Adrenal gland (tissue), 5 donors: ENCODE results near the gene CERK.

Source experiments
- CTCF ChIP-seq, 6 experiments: fragments of 450-650 bp in 4 of 6; fragments of 200-600 bp in 2 of 6; sonication (generic) in 1 of 6; IDR thresholded peaks; 1 replicate in 5 of 6; 2 replicates in 1 of 6; pipeline versions ENCODE4 v1.5.1 to v1.8.0; 2016 to 2021; ENCODE audit warnings: antibody characterized with exemption in 6 of 6, mild to moderate bottlenecking in 2 of 6, moderate library complexity in 1 of 6
- POLR2A ChIP-seq, 2 donors: fragments of 450-650 bp; IDR thresholded peaks; one replicate each; pipeline ENCODE4 v1.6.1; 2017; ENCODE audit warnings: antibody characterized with exemption in 2 of 2, mild to moderate bottlenecking in 2 of 2, moderate library complexity in 1 of 2
- donor health status: DM: no; HTN: no; CAD: no.

- TF ChIP-seq POLR2A (IDR thresholded peaks at IDR 0.05) (no peak), CTCF (IDR thresholded peaks at IDR 0.05) (no peak)
Observed at GRCh38 chr22:46635756-46636155, 102.3 kb downstream of the CERK start.
